GM19238 (cell line): ENCODE data around the gene ZNF850.
A peak's percentile ranks its signal among the peaks of the same experiment; 100 is the strongest.

Experiments
- DNase-seq: peaks from one replicate; pipeline ENCODE4 v3.0.0; 2011; ENCODE audit warnings: low spot score; ENCODE audit not compliant: insufficient read length

The ZNF850 gene

DNA sequence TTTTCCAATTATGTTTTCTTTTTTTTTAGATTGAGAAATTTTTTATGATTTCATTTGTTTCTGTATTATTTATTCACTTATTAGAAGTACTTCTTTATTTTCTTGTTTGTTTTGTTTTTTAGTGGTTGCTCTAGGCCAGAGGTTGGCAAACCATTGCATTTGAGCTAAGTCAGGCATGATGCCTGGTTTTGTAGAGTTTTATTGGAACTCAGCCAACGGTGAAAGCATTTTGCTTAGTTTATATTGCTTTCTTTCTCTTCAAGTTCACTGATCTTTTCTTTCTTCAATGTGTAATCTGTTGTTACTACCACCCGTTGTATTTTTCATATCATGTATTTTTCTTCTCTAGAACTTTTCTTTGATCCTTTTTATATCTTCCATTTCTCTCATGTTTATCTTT lies 65.5 kb downstream of the ZNF850 start:
- no peak for DNase-seq

DNA sequence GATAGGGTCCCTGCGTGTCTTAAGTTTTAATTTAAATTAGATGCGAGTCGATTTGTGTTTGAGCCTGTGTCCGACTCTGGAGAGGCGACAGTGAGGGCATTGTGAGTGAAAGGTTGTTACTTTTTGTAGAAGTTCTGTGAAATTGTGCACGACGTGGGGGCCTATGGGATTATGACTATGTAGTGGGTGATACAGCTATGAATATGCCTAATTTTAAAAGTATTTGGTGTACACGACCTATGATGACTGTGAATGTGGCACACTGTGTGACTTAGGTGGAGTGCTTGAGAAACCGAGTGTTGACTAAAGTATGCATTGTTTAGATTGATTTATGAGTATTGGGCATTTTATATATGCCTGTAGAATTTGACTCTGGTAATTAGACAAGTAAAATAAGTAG lies 84.5 kb downstream of the ZNF850 start:
- no peak for DNase-seq

DNA sequence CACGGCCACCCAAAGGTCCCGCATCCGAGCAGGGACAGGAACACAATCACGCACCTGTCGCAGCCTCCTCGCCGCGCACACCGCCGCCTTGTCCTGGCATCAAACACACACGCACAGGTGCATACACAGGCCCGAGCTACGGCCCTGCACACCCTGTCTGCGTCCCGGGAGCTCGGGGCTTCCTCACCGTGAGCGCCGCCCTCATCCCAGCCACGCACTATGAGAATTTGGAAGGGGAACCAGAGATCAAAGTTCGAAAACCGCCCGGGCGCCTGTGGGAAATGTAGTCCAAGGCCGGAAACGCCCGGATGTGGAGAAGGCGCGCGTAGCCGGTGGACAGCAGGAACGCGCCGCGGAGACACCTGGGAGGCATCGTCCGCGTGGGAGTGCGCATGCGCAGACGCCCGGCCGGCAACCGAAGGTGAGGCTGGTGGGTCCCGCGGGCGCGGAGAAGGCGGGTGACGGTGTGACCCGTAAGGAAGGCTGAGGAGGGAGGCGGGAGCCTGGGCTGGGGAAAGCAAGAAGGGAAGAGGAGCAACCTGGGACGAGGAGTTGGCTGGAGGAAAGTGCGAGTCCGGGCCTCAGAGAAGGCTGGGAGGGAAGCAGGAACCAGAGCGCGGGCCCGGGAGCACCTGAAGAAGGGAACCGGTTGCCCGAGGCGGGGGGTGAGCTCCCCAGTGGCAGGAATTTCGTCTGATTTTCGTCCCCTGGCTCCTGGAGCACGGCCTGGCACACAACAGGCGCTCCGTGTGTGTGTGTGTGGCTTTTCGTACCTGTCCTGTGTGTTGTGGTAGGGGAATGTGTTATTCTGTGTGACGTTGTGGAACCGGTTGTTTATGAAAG lies 85.2 kb downstream of the ZNF850 start, which contains the start of gene ZNF567:
Gene ZNF567, plus strand, starts transcription at position 399 of the 843 bp plus-strand sequence. CDS start 7,256 bp downstream, outside the sequence.
- peak; percentile 94 for DNase-seq

DNA sequence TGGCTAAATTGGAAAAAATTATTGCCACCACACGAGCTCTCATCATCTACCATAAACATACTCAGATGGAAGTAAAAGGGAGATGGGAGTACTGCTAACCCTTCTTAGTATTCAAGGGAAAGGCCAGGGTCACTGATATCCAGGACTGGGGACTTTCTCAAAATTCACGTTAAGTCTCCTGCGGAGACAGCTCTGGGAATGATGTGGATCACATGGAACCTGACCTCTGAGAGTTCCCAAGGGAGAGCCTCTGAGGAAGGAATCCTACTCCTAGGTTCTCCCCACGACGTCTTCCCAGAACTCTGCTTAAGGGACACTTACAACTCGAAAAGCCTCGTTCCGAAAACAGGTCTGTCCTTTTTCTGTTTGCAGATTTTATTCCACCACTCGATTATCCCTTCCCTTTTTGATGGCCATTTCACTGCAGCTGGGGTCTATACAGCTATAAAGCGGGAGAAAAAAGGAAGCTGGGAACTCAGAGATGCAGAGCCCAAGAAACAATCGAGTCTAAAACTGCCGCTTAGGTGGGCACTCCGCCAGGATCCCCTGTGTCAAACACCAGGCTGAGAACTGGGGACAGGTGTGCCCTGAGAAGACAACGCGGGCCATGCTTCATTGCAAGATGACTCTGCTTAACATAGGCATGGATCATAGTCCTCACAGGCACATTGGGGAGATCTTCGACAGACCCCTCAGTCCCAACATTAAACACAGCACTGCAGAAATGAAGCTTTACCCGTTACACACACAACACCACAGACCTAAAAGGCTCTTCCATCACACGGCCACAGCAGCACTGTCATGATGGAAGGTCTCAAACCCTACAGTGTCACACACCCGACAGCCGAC lies 86.0 kb downstream of the ZNF850 start:
- no peak for DNase-seq

DNA sequence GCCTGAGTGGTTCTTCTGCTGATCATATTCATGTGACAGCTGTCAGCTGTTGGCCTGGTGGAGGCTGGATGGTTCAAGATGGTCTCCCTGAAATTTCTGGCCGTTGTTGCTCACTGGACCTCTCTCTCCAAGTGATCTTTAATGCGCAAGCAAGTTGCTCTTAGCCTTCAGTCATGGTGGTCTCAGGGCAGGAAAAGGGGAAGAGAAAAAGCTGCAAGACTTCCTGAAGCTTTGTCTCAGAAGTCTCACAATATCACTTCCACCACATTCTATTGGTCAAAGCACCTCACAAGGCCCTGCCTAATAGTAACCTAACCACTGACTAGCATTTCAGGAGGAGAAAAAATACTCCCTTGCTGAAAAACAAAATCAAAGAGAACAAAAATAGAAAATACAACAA lies 86.8 kb downstream of the ZNF850 start:
- DNase-seq, result no peak

DNA sequence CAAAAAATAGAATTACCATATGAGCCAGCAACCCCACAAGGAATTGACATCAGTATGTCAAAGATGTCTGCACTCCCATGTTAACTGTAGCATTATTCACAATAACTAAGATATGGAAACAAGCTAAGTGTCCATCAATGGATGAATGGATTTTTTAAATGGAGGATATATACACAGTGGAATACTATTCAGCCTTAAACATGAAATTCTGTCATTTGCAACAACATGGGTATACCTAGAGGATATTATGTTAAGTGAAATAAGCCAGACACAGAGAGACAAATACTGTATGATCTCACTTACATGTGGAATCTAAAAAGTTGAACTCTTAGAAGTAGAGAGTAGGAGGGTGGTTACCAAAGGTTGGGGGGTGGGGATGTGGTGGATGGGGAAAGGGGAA lies 93.2 kb downstream of the ZNF850 start:
- no peak for DNase-seq

DNA sequence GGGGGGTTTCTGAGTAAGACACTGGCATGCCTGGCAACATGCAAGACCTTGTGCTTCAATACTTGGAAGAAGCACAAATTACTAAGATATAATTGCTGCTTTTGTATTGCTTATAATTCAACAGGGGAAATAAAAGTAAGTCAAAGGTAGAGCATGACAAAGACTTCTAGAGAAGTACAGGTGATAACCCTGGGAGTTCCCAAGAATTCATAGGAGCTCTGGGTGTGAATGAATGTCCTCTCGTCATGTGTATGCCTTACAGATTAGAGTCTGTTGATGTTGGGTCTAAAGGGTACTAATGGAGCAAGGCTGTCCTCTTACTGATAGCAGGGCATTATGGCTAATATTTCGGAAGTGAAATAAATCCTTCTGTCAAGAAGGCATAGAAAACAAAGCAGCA lies 98.4 kb downstream of the ZNF850 start:
- DNase-seq, result no peak

DNA sequence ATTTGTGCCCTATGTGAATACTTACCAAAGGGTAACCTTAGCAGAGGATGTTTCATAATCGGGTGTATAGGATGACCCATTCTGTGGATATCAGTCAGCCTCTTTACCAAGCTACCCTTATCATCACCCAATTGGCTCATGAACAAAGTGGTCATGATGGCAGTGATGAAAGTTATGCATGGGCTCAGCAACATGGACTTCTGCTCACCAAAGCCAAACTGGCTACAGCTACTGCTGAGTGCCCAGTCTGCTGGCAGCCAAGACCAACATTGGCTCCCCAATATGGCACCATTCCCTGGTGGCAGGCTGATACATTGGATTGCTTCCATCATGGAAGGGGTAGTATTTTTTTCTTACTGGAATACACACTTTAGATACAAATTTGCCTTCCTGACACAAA lies 100.2 kb downstream of the ZNF850 start:
- no peak for DNase-seq

DNA sequence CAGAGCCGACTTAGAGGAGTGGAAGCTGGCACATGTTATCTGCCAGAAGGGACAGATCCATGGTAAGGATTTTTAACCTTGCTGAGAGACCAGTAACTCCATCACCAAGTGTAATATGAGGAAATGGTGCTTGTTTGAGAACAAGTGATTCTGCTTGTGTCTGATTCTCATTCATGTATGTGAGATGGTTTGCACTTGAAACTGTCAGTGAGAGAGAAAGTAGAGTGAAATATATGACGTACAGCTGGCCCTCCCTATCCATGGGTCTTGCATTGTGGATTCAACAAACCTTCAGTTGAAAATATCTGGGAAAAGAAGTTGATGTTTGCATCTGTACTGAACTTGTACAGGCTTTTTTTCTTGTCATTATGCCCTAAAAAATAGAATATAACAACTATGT lies 104.0 kb downstream of the ZNF850 start:
- no peak for DNase-seq

DNA sequence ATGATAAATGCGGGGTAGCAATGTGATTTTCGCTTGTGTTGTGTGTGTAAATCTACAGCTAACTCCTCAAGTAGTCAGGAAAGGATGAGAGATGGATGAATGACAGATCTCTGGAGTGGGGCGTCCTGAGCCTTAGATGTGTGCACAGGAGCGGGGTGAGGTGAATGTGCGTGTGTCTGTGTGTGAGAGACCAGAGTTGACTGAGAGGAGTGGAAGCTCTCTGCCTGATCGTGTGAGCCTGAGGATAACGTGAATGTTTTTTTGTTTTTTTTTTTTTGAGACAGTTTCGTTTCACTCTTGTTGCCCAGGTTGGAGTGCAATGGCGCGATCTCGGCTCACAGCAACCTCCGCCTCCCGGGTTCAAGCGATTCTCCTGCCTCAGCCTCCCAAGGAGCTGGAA lies 106.8 kb downstream of the ZNF850 start:
- DNase-seq, result no peak
